ENCODE results near the gene AGBL4. TPM values are rescaled to one million over a fixed set of nuclear protein-coding genes. Genes with fewer than 3 reads are reported as not detected.
"Not testable (repeated sequence)": the region's sequence is repeated elsewhere in the genome, so short reads cannot be mapped to it uniquely, and the experiment has no call there.

Gene AGBL4
- total and polyA plus RNA-seq, 7 experiments from 2014 or later: 0.27 TPM; not detected in 6

- H3K27me3 ChIP-seq (ENCODE audit: control insufficient read depth in 2 of 2, insufficient read depth in 2 of 2, low read length in 2 of 2); H3K4me1 Mint-ChIP-seq; H3K27ac Mint-ChIP-seq; intact Hi-C loops (cut with micrococcal nuclease); DNase-seq; CTCF ChIA-PET; H3K27me3 Mint-ChIP-seq; H3K4me3 ChIP-seq (ENCODE audit: low read length); H3K4me1 ChIP-seq (ENCODE audit: control insufficient read depth in 2 of 2, insufficient read depth in 2 of 2, low read length in 2 of 2); POLR2A ChIA-PET; H3K27ac ChIP-seq (ENCODE audit: low read depth, low read length); H3K4me3 Mint-ChIP-seq; H3K36me3 ChIP-seq (ENCODE audit: control insufficient read depth in 2 of 3, insufficient read depth in 3 of 3, low read length in 3 of 3); H3K36me3 Mint-ChIP-seq; ATAC-seq: not testable (repeated sequence)
- peaks cover 0 to 11% (median 0%) of the 10 kb centered on the region in 3 experiments for H3K9me3 ChIP-seq (ENCODE audit: control insufficient read depth in 2 of 3, low read length in 3 of 3)
- H3K9me3 Mint-ChIP-seq: peaks cover 3 to 37% (median 18%) of the 10 kb centered on the region in 11 donors
Observed at GRCh38 chr1:49738118-49738517, 285.6 kb downstream of the AGBL4 start.

- Histone ChIP-seq H3K27me3 (ENCODE audit: control insufficient read depth in 2 of 2, insufficient read depth in 2 of 2, low read length in 2 of 2) (no peaks in the 10 kb centered on the region), H3K36me3 (ENCODE audit: control insufficient read depth in 2 of 3, insufficient read depth in 3 of 3, low read length in 3 of 3) (no peaks in the 10 kb centered on the region), H3K4me3 (ENCODE audit: low read length) (no peak overlapping the region), H3K4me1 (ENCODE audit: control insufficient read depth in 2 of 2, insufficient read depth in 2 of 2, low read length in 2 of 2) (no peaks in the 10 kb centered on the region), H3K9me3 (ENCODE audit: control insufficient read depth in 2 of 3, low read length in 3 of 3) (no peaks in the 10 kb centered on the region), H3K27ac (ENCODE audit: low read depth, low read length) (no peak overlapping the region)
- Mint-ChIP-seq H3K9me3 (peaks cover 1 to 12% (median 4%) of the 10 kb centered on the region in 11 donors), H3K4me1 (no peaks in the 10 kb centered on the region), H3K4me3 (no peak overlapping the region), H3K36me3 (no peaks in the 10 kb centered on the region), H3K27ac (no peak overlapping the region), H3K27me3 (peaks cover 0 to 9% (median 0%) of the 10 kb centered on the region in 5 donors)
- CTCF ChIA-PET: no interaction called here
- DNase-seq: no peak
- ATAC-seq: no peak
- intact Hi-C loops (cut with micrococcal nuclease): no loop called here
- POLR2A ChIA-PET: no interaction called here
Observed at GRCh38 chr1:49728377-49728776, 295.4 kb downstream of the AGBL4 start.

- Histone ChIP-seq H3K36me3 (ENCODE audit: control insufficient read depth in 2 of 3, insufficient read depth in 3 of 3, low read length in 3 of 3) (no peaks in the 10 kb centered on the region), H3K27me3 (ENCODE audit: control insufficient read depth in 2 of 2, insufficient read depth in 2 of 2, low read length in 2 of 2) (no peaks in the 10 kb centered on the region), H3K9me3 (ENCODE audit: control insufficient read depth in 2 of 3, low read length in 3 of 3) (no peaks in the 10 kb centered on the region), H3K4me3 (ENCODE audit: low read length) (no peak overlapping the region), H3K27ac (ENCODE audit: low read depth, low read length) (no peak overlapping the region), H3K4me1 (ENCODE audit: control insufficient read depth in 2 of 2, insufficient read depth in 2 of 2, low read length in 2 of 2) (no peaks in the 10 kb centered on the region)
- H3K9me3 Mint-ChIP-seq: peaks cover 0 to 8% (median 3%) of the 10 kb centered on the region in 11 donors
- POLR2A ChIA-PET: no interaction called here
- CTCF ChIA-PET: no interaction called here
- DNase-seq: no peak
- no peaks in the 10 kb centered on the region for H3K4me1 Mint-ChIP-seq
- intact Hi-C loops (cut with micrococcal nuclease): no loop called here
- no peak for ATAC-seq
- H3K27me3 Mint-ChIP-seq: peaks cover 0 to 9% (median 0%) of the 10 kb centered on the region in 5 donors
- H3K4me3 Mint-ChIP-seq: no peak overlapping the region
- no peak overlapping the region for H3K27ac Mint-ChIP-seq
- H3K36me3 Mint-ChIP-seq: no peaks in the 10 kb centered on the region
Observed at GRCh38 chr1:49723662-49724061, 300.1 kb downstream of the AGBL4 start.

- Histone ChIP-seq H3K27ac (ENCODE audit: low read depth, low read length) (no peak overlapping the region), H3K9me3 (ENCODE audit: control insufficient read depth in 2 of 3, low read length in 3 of 3) (no peaks in the 10 kb centered on the region), H3K4me1 (ENCODE audit: control insufficient read depth in 2 of 2, insufficient read depth in 2 of 2, low read length in 2 of 2) (no peaks in the 10 kb centered on the region), H3K27me3 (ENCODE audit: control insufficient read depth in 2 of 2, insufficient read depth in 2 of 2, low read length in 2 of 2) (no peaks in the 10 kb centered on the region), H3K4me3 (ENCODE audit: low read length) (no peak overlapping the region), H3K36me3 (ENCODE audit: control insufficient read depth in 2 of 3, insufficient read depth in 3 of 3, low read length in 3 of 3) (no peaks in the 10 kb centered on the region)
- ChIA-PET CTCF (no interaction called here), POLR2A (no interaction called here)
- DNase-seq: no peak
- no peak for ATAC-seq
- no peak overlapping the region for H3K4me3 Mint-ChIP-seq
- H3K36me3 Mint-ChIP-seq: no peaks in the 10 kb centered on the region
- intact Hi-C loops (cut with micrococcal nuclease): no loop called here
- no peak overlapping the region for H3K27ac Mint-ChIP-seq
- H3K9me3 Mint-ChIP-seq: peaks cover 0 to 5% (median 2%) of the 10 kb centered on the region in 11 donors
- no peaks in the 10 kb centered on the region for H3K4me1 Mint-ChIP-seq
- H3K27me3 Mint-ChIP-seq: no peaks in the 10 kb centered on the region
Observed at GRCh38 chr1:49694251-49694827, 329.4 kb downstream of the AGBL4 start.

- no peak overlapping the region for H3K4me3 ChIP-seq (ENCODE audit: low read length)
- Mint-ChIP-seq H3K27ac (no peak overlapping the region), H3K4me3 (no peak overlapping the region), H3K9me3 (peaks cover 0 to 16% (median 7%) of the 10 kb centered on the region in 11 donors), H3K27me3 (no peaks in the 10 kb centered on the region), H3K36me3 (no peaks in the 10 kb centered on the region), H3K4me1 (no peaks in the 10 kb centered on the region)
- no peak overlapping the region for H3K27ac ChIP-seq (ENCODE audit: low read depth, low read length)
- no peaks in the 10 kb centered on the region for H3K27me3 ChIP-seq (ENCODE audit: control insufficient read depth in 2 of 2, insufficient read depth in 2 of 2, low read length in 2 of 2)
- no peaks in the 10 kb centered on the region for H3K9me3 ChIP-seq (ENCODE audit: control insufficient read depth in 2 of 3, low read length in 3 of 3)
- no peaks in the 10 kb centered on the region for H3K4me1 ChIP-seq (ENCODE audit: control insufficient read depth in 2 of 2, insufficient read depth in 2 of 2, low read length in 2 of 2)
- ATAC-seq (no peak), DNase-seq (no peak)
- H3K36me3 ChIP-seq (ENCODE audit: control insufficient read depth in 2 of 3, insufficient read depth in 3 of 3, low read length in 3 of 3): no peaks in the 10 kb centered on the region
- POLR2A ChIA-PET: no interaction called here
- intact Hi-C loops (cut with micrococcal nuclease): no loop called here
- CTCF ChIA-PET: no interaction called here
Observed at GRCh38 chr1:49686107-49686506, 337.6 kb downstream of the AGBL4 start.

- DNase-seq: no peak
- Mint-ChIP-seq H3K4me3 (no peak overlapping the region), H3K4me1 (no peaks in the 10 kb centered on the region), H3K27me3 (no peaks in the 10 kb centered on the region), H3K27ac (no peak overlapping the region), H3K9me3 (peaks cover 2 to 25% (median 7%) of the 10 kb centered on the region in 11 donors), H3K36me3 (no peaks in the 10 kb centered on the region)
- Histone ChIP-seq H3K27ac (ENCODE audit: low read depth, low read length) (no peak overlapping the region), H3K36me3 (ENCODE audit: control insufficient read depth in 2 of 3, insufficient read depth in 3 of 3, low read length in 3 of 3) (no peaks in the 10 kb centered on the region), H3K27me3 (ENCODE audit: control insufficient read depth in 2 of 2, insufficient read depth in 2 of 2, low read length in 2 of 2) (no peaks in the 10 kb centered on the region), H3K4me3 (ENCODE audit: low read length) (no peak overlapping the region), H3K4me1 (ENCODE audit: control insufficient read depth in 2 of 2, insufficient read depth in 2 of 2, low read length in 2 of 2) (no peaks in the 10 kb centered on the region), H3K9me3 (ENCODE audit: control insufficient read depth in 2 of 3, low read length in 3 of 3) (no peaks in the 10 kb centered on the region)
- intact Hi-C loops (cut with micrococcal nuclease): no loop called here
- ATAC-seq: no peak
- CTCF ChIA-PET: no interaction called here
- POLR2A ChIA-PET: no interaction called here
Observed at GRCh38 chr1:49677706-49678105, 346.0 kb downstream of the AGBL4 start.

GRCh38 chr1:49651136-49651535, 372.6 kb downstream of the AGBL4 start:
- no peak overlapping the region for H3K4me3 Mint-ChIP-seq
- intact Hi-C loops (cut with micrococcal nuclease): no loop called here
- ChIA-PET POLR2A (no interaction called here), CTCF (no interaction called here)
- Histone ChIP-seq H3K36me3 (ENCODE audit: control insufficient read depth in 2 of 3, insufficient read depth in 3 of 3, low read length in 3 of 3) (no peaks in the 10 kb centered on the region), H3K4me1 (ENCODE audit: control insufficient read depth in 2 of 2, insufficient read depth in 2 of 2, low read length in 2 of 2) (no peaks in the 10 kb centered on the region), H3K27ac (ENCODE audit: low read depth, low read length) (no peak overlapping the region), H3K27me3 (ENCODE audit: control insufficient read depth in 2 of 2, insufficient read depth in 2 of 2, low read length in 2 of 2) (no peaks in the 10 kb centered on the region), H3K4me3 (ENCODE audit: low read length) (no peak overlapping the region), H3K9me3 (ENCODE audit: control insufficient read depth in 2 of 3, low read length in 3 of 3) (peaks cover 0 to 7% (median 0%) of the 10 kb centered on the region in 3 experiments)
- DNase-seq (no peak), ATAC-seq (no peak)
- no peaks in the 10 kb centered on the region for H3K4me1 Mint-ChIP-seq
- peaks cover 0 to 25% (median 7%) of the 10 kb centered on the region in 11 donors for H3K9me3 Mint-ChIP-seq
- H3K27me3 Mint-ChIP-seq: no peaks in the 10 kb centered on the region
- H3K36me3 Mint-ChIP-seq: peaks cover 0 to 4% (median 0%) of the 10 kb centered on the region in 5 donors
- H3K27ac Mint-ChIP-seq: no peak overlapping the region

Data from naive thymus-derived CD4-positive, alpha-beta T cell (primary cell).